T47D (cell line): Measurements from ENCODE around the gene IGFLR1.

Experiments used
- DNase-seq, 2 experiments: peaks; one replicate each; pipeline versions ENCODE4 v3.0.0 to v3.0.0-alpha.2; 2011 to 2012; ENCODE audit warnings: low read depth in 1 of 2, low spot score in 1 of 2
- JUND ChIP-seq: IDR thresholded peaks from 2 replicates; pipeline ENCODE4 v1.6.1; 2012; ENCODE audit warnings: low read depth
- in situ Hi-C: cut with HindIII; loops from 2 replicates; pipeline ENCODE4 v1.10.0; 2016; ENCODE audit warnings: low sequenced_read_pairs, low pct_unique_long_range_greater_than_20kb

Gene IGFLR1

GRCh38 chr19:35784503-35785338 lies 42.5 kb upstream of the IGFLR1 start:
- no peak for DNase-seq
- TF ChIP-seq JUND, result no peak
- in situ Hi-C loops, result no loop called here

GRCh38 chr19:35783469-35784434 lies 41.5 kb upstream of the IGFLR1 start:
- TF ChIP-seq JUND, result no peak
- in situ Hi-C loops, result no loop called here
- no peak for DNase-seq

GRCh38 chr19:35782589-35782988 lies 40.3 kb upstream of the IGFLR1 start:
- DNase-seq, result no peak
- TF ChIP-seq JUND, result no peak
- in situ Hi-C loops, result no loop called here

- in situ Hi-C loops, result no loop called here
- TF ChIP-seq JUND, result no peak
Measured at GRCh38 chr19:35781650-35782049, 39.4 kb upstream of the IGFLR1 start.

GRCh38 chr19:35780717-35781116 lies 38.5 kb upstream of the IGFLR1 start:
- in situ Hi-C loops, result no loop called here
- no peak for TF ChIP-seq JUND
- DNase-seq, result no peak

More at GRCh38 chr19:35781650-35782049, 39.4 kb upstream of the IGFLR1 start:
- DNase-seq, result no peak

- TF ChIP-seq JUND, result no peak
- in situ Hi-C loops, result no loop called here
Measured at GRCh38 chr19:35780058-35780457, 37.8 kb upstream of the IGFLR1 start.

GRCh38 chr19:35779033-35779432 lies 36.8 kb upstream of the IGFLR1 start:
- no peak for DNase-seq
- in situ Hi-C loops, result no loop called here
- no peak for TF ChIP-seq JUND

More at GRCh38 chr19:35780058-35780457, 37.8 kb upstream of the IGFLR1 start:
- DNase-seq, result no peak

- no peak for DNase-seq
- TF ChIP-seq JUND, result no peak
- in situ Hi-C loops, result no loop called here
Measured at GRCh38 chr19:35777961-35778360, 35.7 kb upstream of the IGFLR1 start.

- in situ Hi-C loops, result no loop called here
- no peak for DNase-seq
- TF ChIP-seq JUND, result no peak
Measured at GRCh38 chr19:35777086-35777841, 35.0 kb upstream of the IGFLR1 start.

GRCh38 chr19:35776102-35776788 lies 34.0 kb upstream of the IGFLR1 start:
- in situ Hi-C loops, result no loop called here
- no peak for TF ChIP-seq JUND
- no peak for DNase-seq

- DNase-seq, result peak; percentile 84 to 97
- no peak for TF ChIP-seq JUND
- in situ Hi-C loops, result no loop called here
Measured at GRCh38 chr19:35775298-35776101, 33.2 kb upstream of the IGFLR1 start, which contains the start of gene ARHGAP33. Gene ARHGAP33, plus strand, starts transcription at chr19:35775564. Its CDS starts 95 bp downstream, at chr19:35775659.
